Omental fat pad (tissue), 4 donors: Measurements from ENCODE around the gene CTRB2. TPM values are rescaled to one million over a fixed set of nuclear protein-coding genes. Genes with fewer than 3 reads are reported as not detected.
"Not testable (repeated sequence)": the region's sequence is repeated elsewhere in the genome, so short reads cannot be mapped to it uniquely, and the experiment has no call there.

ENCODE experiments used
- ATAC-seq: fragments of 150-250 bp; one replicate; pipeline ENCODE4 v1.9.1; 2016; ENCODE audit warnings: mild to moderate bottlenecking, moderate library complexity; ENCODE audit not compliant: low FRiP score
- DNase-seq: peaks from one replicate; pipeline ENCODE4 v3.0.0-alpha.2; 2019; ENCODE audit warnings: low spot score
- CTCF ChIP-seq, 3 donors: fragments of 450-650 bp; IDR thresholded peaks; one replicate each; pipeline ENCODE4 v1.5.1; 2016 to 2017; ENCODE audit warnings: antibody characterized with exemption in 3 of 3, mild to moderate bottlenecking in 3 of 3, moderate library complexity in 2 of 3
- total RNA-seq, 4 donors: library from RNA; depleted of rRNA; stranded (reverse); fragments of >200 nt; gene quantifications; one replicate each; pipeline ENCODE4 v1.1.0, GENCODE V29; 2016

CTRB2 gene
- total RNA-seq, 4 donors from 2014 or later: not detected

GRCh38 chr16:75216576-75216975, 9.6 kb upstream of the CTRB2 start:
- ATAC-seq (no peak), DNase-seq (no peak)
- TF ChIP-seq CTCF (IDR thresholded peaks at IDR 0.05): no peak

GRCh38 chr16:75216127-75216526, 9.2 kb upstream of the CTRB2 start:
- no peak for ATAC-seq

GRCh38 chr16:75211286-75211685, 4.3 kb upstream of the CTRB2 start:
- ATAC-seq, DNase-seq: not testable (repeated sequence)

More at GRCh38 chr16:75216127-75216526, 9.2 kb upstream of the CTRB2 start:
- DNase-seq: no peak
- TF ChIP-seq CTCF (IDR thresholded peaks at IDR 0.05): no peak

- DNase-seq (no peak), ATAC-seq (no peak)
- no peak for TF ChIP-seq CTCF (IDR thresholded peaks at IDR 0.05)
Measured at GRCh38 chr16:75209944-75210343, 3.0 kb upstream of the CTRB2 start.

- not testable (repeated sequence) for DNase-seq
Measured at GRCh38 chr16:75209514-75209913, 2.6 kb upstream of the CTRB2 start.

GRCh38 chr16:75208861-75209505, 2.0 kb upstream of the CTRB2 start:
- no peak for DNase-seq
- no peak for TF ChIP-seq CTCF (IDR thresholded peaks at IDR 0.05)

More at GRCh38 chr16:75209514-75209913, 2.6 kb upstream of the CTRB2 start:
- not testable (repeated sequence) for ATAC-seq

GRCh38 chr16:75208242-75208825, 1.4 kb upstream of the CTRB2 start:
- no peak for ATAC-seq
- no peak for DNase-seq
- no peak for TF ChIP-seq CTCF (IDR thresholded peaks at IDR 0.05)

More at GRCh38 chr16:75208861-75209505, 2.0 kb upstream of the CTRB2 start:
- ATAC-seq: no peak

- TF ChIP-seq CTCF (IDR thresholded peaks at IDR 0.05): no peak
- ATAC-seq: no peak
- DNase-seq: no peak
Measured at GRCh38 chr16:75207831-75208230, 870 bp upstream of the CTRB2 start.

- DNase-seq: not testable (repeated sequence)
- ATAC-seq: peak; percentile 7
Measured at GRCh38 chr16:75205961-75206748, 806 bp downstream of the CTRB2 start.

- ATAC-seq, DNase-seq: not testable (repeated sequence)
Measured at GRCh38 chr16:75205438-75205837, 1.5 kb downstream of the CTRB2 start.

GRCh38 chr16:75204905-75205304, 2.1 kb downstream of the CTRB2 start:
- not testable (repeated sequence) for ATAC-seq

More at GRCh38 chr16:75204905-75205304, 2.1 kb downstream of the CTRB2 start:
- DNase-seq: not testable (repeated sequence)
